Smooth muscle cell (in vitro differentiated cells): ENCODE data around the gene PSMA5. TPM values are rescaled to one million over a fixed set of nuclear protein-coding genes. Genes with fewer than 3 reads are reported as not detected.

Experiments
- DNase-seq: peaks from one replicate; lab custom pipeline; 2025; ENCODE audit not compliant: unreplicated experiment; lab: John Stamatoyannopoulos, UW
- H2AFZ ChIP-seq: fragments of 200-600 bp; sonication (generic); 2 replicates; pipeline ENCODE4 v1.6.0; 2016; ENCODE audit warnings: antibody characterized with exemption, low read depth, mild to moderate bottlenecking
- H3F3A ChIP-seq: fragments of 200-600 bp; sonication (generic); 2 replicates; pipeline ENCODE4 v1.6.0; 2017; ENCODE audit warnings: antibody characterized with exemption, low read depth
- H3K27ac ChIP-seq: fragments of 200-600 bp; sonication (generic); 2 replicates; pipeline ENCODE4 v1.5.1; 2016; ENCODE audit warnings: low read depth, mild to moderate bottlenecking
- H3K27me3 ChIP-seq: fragments of 200-600 bp; sonication (generic); 2 replicates; pipeline ENCODE4 v1.6.1; 2016; ENCODE audit warnings: low read depth, mild to moderate bottlenecking
- H3K36me3 ChIP-seq: fragments of 200-600 bp; sonication (generic); 2 replicates; pipeline ENCODE4 v1.5.1; 2016; ENCODE audit warnings: low read depth
- H3K4me1 ChIP-seq: fragments of 200-600 bp; sonication (generic); 2 replicates; pipeline ENCODE4 v1.5.1; 2016; ENCODE audit warnings: low read depth
- H3K4me2 ChIP-seq: fragments of 200-600 bp; sonication (generic); 2 replicates; pipeline ENCODE4 v1.6.0; 2016; ENCODE audit warnings: mild to moderate bottlenecking
- H3K4me3 ChIP-seq: fragments of 200-600 bp; sonication (generic); 2 replicates; pipeline ENCODE4 v1.5.1; 2016; ENCODE audit warnings: mild to moderate bottlenecking
- H3K79me2 ChIP-seq: fragments of 200-600 bp; sonication (generic); 2 replicates; pipeline ENCODE4 v1.6.0; 2016; ENCODE audit warnings: low read depth, mild to moderate bottlenecking
- H3K9ac ChIP-seq: fragments of 200-600 bp; sonication (generic); 2 replicates; pipeline ENCODE4 v1.6.0; 2016; ENCODE audit warnings: low read depth
- H3K9me3 ChIP-seq: fragments of 200-600 bp; sonication (generic); replicated peaks from 2 replicates; pipeline ENCODE4 v1.5.1; 2016; ENCODE audit warnings: low read depth
- H4K20me1 ChIP-seq: fragments of 200-600 bp; sonication (generic); 2 replicates; pipeline ENCODE4 v1.6.0; 2016; ENCODE audit warnings: low read depth
- CTCF ChIP-seq: fragments of 200-600 bp; sonication (generic); IDR thresholded peaks from 2 replicates; pipeline ENCODE4 v1.5.1; 2017; ENCODE audit warnings: borderline replicate concordance, mild to moderate bottlenecking, antibody characterized with exemption; ENCODE audit not compliant: insufficient read depth, poor library complexity, severe bottlenecking
- WGBS: methylation state at CpG from one replicate; pipeline ENCODE4 v1.1.7; 2016; ENCODE audit warnings: low lambda C conversion rate; 5-methylcytosine and 5-hydroxymethylcytosine counted together
- polyA plus RNA-seq: library from polyadenylated mRNA; unstranded; fragments of >200 nt; fragmentation: Nextera tagmentation; extraction: Ambion mirVana; gene quantifications from 2 replicates; pipeline ENCODE4 v1.2.1, GENCODE V29; 2016
- total RNA-seq: library from RNA; depleted of rRNA; stranded (reverse); fragments of >200 nt; gene quantifications from 2 replicates; pipeline ENCODE4 v1.2.3, GENCODE V29; 2014

The PSMA5 gene
- total and polyA plus RNA-seq, 2 experiments from 2014 or later, result 57.2 to 93.9 TPM

GRCh38 chr1:109444346-109444745 lies 18.1 kb upstream of the PSMA5 start:
- H3K9me3 ChIP-seq, result no peaks in the 10 kb centered on the region
- TF ChIP-seq CTCF, result no peak
- no peaks in the 10 kb centered on the region for H3K36me3 ChIP-seq
- 81% methylated on average over 1 of the region's 1 CpG for WGBS
- no peaks in the 10 kb centered on the region for H3K79me2 ChIP-seq
- no peaks in the 10 kb centered on the region for H4K20me1 ChIP-seq
- H3K4me2 ChIP-seq, result no peak overlapping the region
- H3K27me3 ChIP-seq, result peaks cover 7% of the 10 kb centered on the region
- no peaks in the 10 kb centered on the region for H3K4me1 ChIP-seq
- no peak overlapping the region for H3K9ac ChIP-seq
- H3F3A ChIP-seq, result no peaks in the 10 kb centered on the region
- H3K4me3 ChIP-seq, result no peak overlapping the region
- no peak for DNase-seq
- no peak overlapping the region for H3K27ac ChIP-seq
- no peak overlapping the region for H2AFZ ChIP-seq

- Histone ChIP-seq H4K20me1 (no peaks in the 10 kb centered on the region), H3F3A (no peaks in the 10 kb centered on the region), H3K27me3 (peaks cover 7% of the 10 kb centered on the region), H3K9me3 (no peaks in the 10 kb centered on the region), H3K4me3 (no peak overlapping the region), H3K9ac (no peak overlapping the region), H3K36me3 (no peaks in the 10 kb centered on the region), H2AFZ (no peak overlapping the region), H3K79me2 (no peaks in the 10 kb centered on the region), H3K4me1 (no peaks in the 10 kb centered on the region), H3K27ac (no peak overlapping the region), H3K4me2 (no peak overlapping the region)
- no peak for DNase-seq
- WGBS, result 36% methylated on average over 2 of the region's 2 CpGs
- no peak for TF ChIP-seq CTCF
Observed at GRCh38 chr1:109443476-109443875, 17.2 kb upstream of the PSMA5 start.

GRCh38 chr1:109441069-109441468 lies 14.8 kb upstream of the PSMA5 start:
- DNase-seq, result no peak
- no peaks in the 10 kb centered on the region for H4K20me1 ChIP-seq
- no peak overlapping the region for H3K4me2 ChIP-seq

More at GRCh38 chr1:109441069-109441468, 14.8 kb upstream of the PSMA5 start:
- H3K27me3 ChIP-seq, result peaks cover 7% of the 10 kb centered on the region
- H3K4me3 ChIP-seq, result no peak overlapping the region
- TF ChIP-seq CTCF, result no peak
- H3K36me3 ChIP-seq, result no peaks in the 10 kb centered on the region
- H2AFZ ChIP-seq, result no peak overlapping the region
- H3K9ac ChIP-seq, result no peak overlapping the region
- no peaks in the 10 kb centered on the region for H3K79me2 ChIP-seq
- WGBS, result 81% methylated on average over 1 of the region's 1 CpG
- H3K4me1 ChIP-seq, result no peaks in the 10 kb centered on the region
- H3K27ac ChIP-seq, result no peak overlapping the region
- no peaks in the 10 kb centered on the region for H3F3A ChIP-seq
- no peaks in the 10 kb centered on the region for H3K9me3 ChIP-seq
